GM23338 (cell line): Measurements from ENCODE around the gene NFIA. TPM values are rescaled to one million over a fixed set of nuclear protein-coding genes. Genes with fewer than 3 reads are reported as not detected.

ENCODE experiments used
- ATAC-seq: fragments of 200-7000 bp; cut with Tn5 transposase; 3 replicates; pipeline ENCODE4 v1.9.1; 2020
- DNase-seq: peaks from one replicate; pipeline ENCODE4 v3.0.0-alpha.2; 2015; ENCODE audit warnings: low spot score
- H2AFZ ChIP-seq: fragments of 200-600 bp; sonication (generic); 2 replicates; pipeline ENCODE4 v1.8.0; 2016; ENCODE audit warnings: antibody characterized with exemption, mild to moderate bottlenecking, moderate library complexity
- H3F3A ChIP-seq: fragments of 200-600 bp; sonication (generic); replicated peaks from 2 replicates; pipeline ENCODE4 v1.8.0; 2017; ENCODE audit warnings: antibody characterized with exemption, mixed run types, low read depth
- H3K27ac ChIP-seq: fragments of 200-600 bp; sonication (generic); 2 replicates; pipeline ENCODE4 v1.6.1; 2016; ENCODE audit warnings: low read depth
- H3K27me3 ChIP-seq: fragments of 200-600 bp; sonication (generic); 2 replicates; pipeline ENCODE4 v1.8.0; 2016; ENCODE audit warnings: mild to moderate bottlenecking, mixed run types, moderate library complexity; ENCODE audit not compliant: insufficient read depth
- H3K36me3 ChIP-seq: fragments of 200-600 bp; sonication (generic); 2 replicates; pipeline ENCODE4 v1.8.0; 2016; ENCODE audit warnings: mild to moderate bottlenecking; ENCODE audit not compliant: insufficient read depth
- H3K4me1 ChIP-seq: fragments of 200-600 bp; sonication (generic); 2 replicates; pipeline ENCODE4 v1.8.0; 2016; ENCODE audit warnings: mild to moderate bottlenecking, moderate library complexity; ENCODE audit not compliant: insufficient read depth
- H3K4me2 ChIP-seq: fragments of 200-600 bp; sonication (generic); 2 replicates; pipeline ENCODE4 v1.7.1; 2017; ENCODE audit warnings: mixed run types
- H3K4me3 ChIP-seq: fragments of 200-600 bp; sonication (generic); 2 replicates; pipeline ENCODE4 v1.6.1; 2016; ENCODE audit warnings: mixed run types
- H3K79me2 ChIP-seq: fragments of 200-600 bp; sonication (generic); replicated peaks from 2 replicates; pipeline ENCODE4 v1.8.0; 2017; ENCODE audit warnings: mild to moderate bottlenecking; ENCODE audit not compliant: insufficient read depth
- H3K9me2 ChIP-seq: fragments of 200-600 bp; sonication (generic); 2 replicates; pipeline ENCODE4 v1.8.0; 2017; ENCODE audit not compliant: insufficient read depth
- H4K20me1 ChIP-seq: fragments of 200-600 bp; sonication (generic); replicated peaks from 2 replicates; pipeline ENCODE4 v1.8.0; 2017; ENCODE audit warnings: mild to moderate bottlenecking; ENCODE audit not compliant: insufficient read depth
- H3K27ac Mint-ChIP-seq: 2 replicates; pipeline ENCODE4 v1.8.0; 2020; ENCODE audit warnings: inconsistent platforms, mild to moderate bottlenecking, moderate library complexity, mixed read lengths
- H3K27me3 Mint-ChIP-seq: 3 replicates; pipeline ENCODE4 v1.8.0; 2022; ENCODE audit warnings: low read depth, mild to moderate bottlenecking, moderate library complexity, mixed read lengths, inconsistent platforms; ENCODE audit not compliant: insufficient read depth, poor library complexity
- H3K36me3 Mint-ChIP-seq: 3 replicates; pipeline ENCODE4 v1.8.0; 2021; ENCODE audit warnings: low read depth, mild to moderate bottlenecking, inconsistent platforms, moderate library complexity, mixed read lengths
- H3K4me1 Mint-ChIP-seq: 3 replicates; pipeline ENCODE4 v1.8.0; 2020; ENCODE audit warnings: mild to moderate bottlenecking, inconsistent platforms, mixed read lengths
- H3K4me3 Mint-ChIP-seq: 3 replicates; pipeline ENCODE4 v1.8.0; 2021; ENCODE audit warnings: moderate library complexity, mild to moderate bottlenecking, inconsistent platforms, mixed read lengths
- H3K9me3 Mint-ChIP-seq: 3 replicates; pipeline ENCODE4 v1.8.0; 2020; ENCODE audit warnings: moderate library complexity, mild to moderate bottlenecking, inconsistent platforms, mixed read lengths
- CREB1 ChIP-seq: fragments of 250-450 bp; sonication (Bioruptor Pico); IDR thresholded peaks from 2 replicates; pipeline ENCODE4 v1.5.0; 2020; ENCODE audit warnings: low read depth, mild to moderate bottlenecking, moderate library complexity
- EZH2 ChIP-seq: fragments of 200-600 bp; sonication (generic); IDR thresholded peaks from one replicate; pipeline ENCODE4 v1.8.0; 2017; ENCODE audit warnings: antibody characterized with exemption, mild to moderate bottlenecking, low read depth; ENCODE audit not compliant: unreplicated experiment
- EZH2phosphoT487 ChIP-seq: fragments of 200-600 bp; sonication (generic); IDR thresholded peaks from one replicate; pipeline ENCODE4 v1.8.1; 2018; ENCODE audit warnings: antibody characterized with exemption; ENCODE audit not compliant: unreplicated experiment
- JUNB ChIP-seq: IDR thresholded peaks from one replicate; pipeline ENCODE4 v1.6.1; 2016; ENCODE audit warnings: antibody characterized with exemption; ENCODE audit not compliant: unreplicated experiment
- NANOG ChIP-seq: IDR thresholded peaks from 2 replicates; pipeline ENCODE4 v1.6.1; 2016; ENCODE audit warnings: antibody characterized with exemption, borderline replicate concordance
- POLR2AphosphoS5 ChIP-seq: IDR thresholded peaks from 2 replicates; pipeline ENCODE4 v1.6.1; 2016; ENCODE audit warnings: antibody characterized with exemption, low read depth
- STAT1 ChIP-seq: IDR thresholded peaks from one replicate; pipeline ENCODE4 v1.6.1; 2016; ENCODE audit warnings: antibody characterized with exemption; ENCODE audit not compliant: unreplicated experiment
- ZNF114 ChIP-seq: fragments of 250-450 bp; sonication (Bioruptor Pico); IDR thresholded peaks from 2 replicates; pipeline ENCODE4 v1.5.0; 2020; ENCODE audit warnings: mild to moderate bottlenecking, moderate library complexity
- ZNF331 ChIP-seq: fragments of 250-450 bp; sonication (Bioruptor Pico); IDR thresholded peaks from 2 replicates; pipeline ENCODE4 v1.5.0; 2020; ENCODE audit warnings: low read depth, mild to moderate bottlenecking, moderate library complexity
- polyA plus RNA-seq: library from polyadenylated mRNA; unstranded; fragments of >200 nt; fragmentation: Nextera tagmentation; extraction: Ambion mirVana; gene quantifications from 2 replicates; pipeline ENCODE4 v1.2.1, GENCODE V29; 2016
- total RNA-seq: library from RNA; depleted of rRNA; stranded (reverse); fragments of >200 nt; shearing (Covaris generic); gene quantifications from 2 replicates; pipeline ENCODE4 v1.2.3, GENCODE V29; 2014
- TF ChIP-seq, protein P1 (sequence below), 2 experiments: fragments of 200-600 bp in 1 of 2; sonication (generic) in 1 of 2; conservative IDR thresholded peaks; 2 replicates each; pipeline versions ENCODE4 v1.5.1 to v1.6.1; 2016 to 2017; ENCODE audit warnings: antibody characterized with exemption in 2 of 2, low read depth in 2 of 2, mild to moderate bottlenecking in 2 of 2, moderate library complexity in 1 of 2
- TF ChIP-seq, protein P2 (sequence below): IDR thresholded peaks from 2 replicates; pipeline ENCODE4 v1.6.1; 2016; ENCODE audit warnings: antibody characterized with exemption
- TF ChIP-seq, protein P3 (sequence below): fragments of 250-450 bp; sonication (Bioruptor Pico); IDR thresholded peaks from 2 replicates; pipeline ENCODE4 v1.5.0; 2020; ENCODE audit warnings: mild to moderate bottlenecking, moderate library complexity
- TF ChIP-seq, protein P4 (sequence below): IDR thresholded peaks from one replicate; pipeline ENCODE4 v1.6.1; 2018; ENCODE audit warnings: antibody characterized with exemption; ENCODE audit not compliant: unreplicated experiment

Gene NFIA
- total and polyA plus RNA-seq, 2 experiments from 2014 or later: 0.97 to 2.3 TPM

DNA sequence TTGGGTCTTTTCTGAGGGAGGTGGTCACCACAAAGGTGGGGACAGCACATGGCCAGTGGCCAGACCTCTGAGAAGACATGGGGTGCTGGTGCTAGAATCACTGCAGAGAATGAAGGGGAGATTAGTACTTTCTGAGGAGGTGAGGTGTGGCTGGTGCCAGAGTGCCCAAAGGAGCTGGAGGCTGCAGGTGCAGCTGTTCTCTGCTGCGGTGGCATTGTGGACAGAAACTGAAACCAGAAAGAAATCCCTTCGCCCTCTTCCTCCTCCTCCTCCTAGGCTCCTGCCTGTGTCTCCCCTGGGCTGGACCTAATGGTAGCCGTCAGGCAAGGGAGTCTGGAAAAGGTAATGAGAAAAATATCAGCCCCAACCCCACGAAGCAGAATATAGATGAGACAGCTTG lies 380.9 kb downstream of the NFIA start:
- H3K4me3 Mint-ChIP-seq: no peak overlapping the region
- TF ChIP-seq ZNF331 (CRISPR knock-in tag): no peak
- TF ChIP-seq, protein P1, sequence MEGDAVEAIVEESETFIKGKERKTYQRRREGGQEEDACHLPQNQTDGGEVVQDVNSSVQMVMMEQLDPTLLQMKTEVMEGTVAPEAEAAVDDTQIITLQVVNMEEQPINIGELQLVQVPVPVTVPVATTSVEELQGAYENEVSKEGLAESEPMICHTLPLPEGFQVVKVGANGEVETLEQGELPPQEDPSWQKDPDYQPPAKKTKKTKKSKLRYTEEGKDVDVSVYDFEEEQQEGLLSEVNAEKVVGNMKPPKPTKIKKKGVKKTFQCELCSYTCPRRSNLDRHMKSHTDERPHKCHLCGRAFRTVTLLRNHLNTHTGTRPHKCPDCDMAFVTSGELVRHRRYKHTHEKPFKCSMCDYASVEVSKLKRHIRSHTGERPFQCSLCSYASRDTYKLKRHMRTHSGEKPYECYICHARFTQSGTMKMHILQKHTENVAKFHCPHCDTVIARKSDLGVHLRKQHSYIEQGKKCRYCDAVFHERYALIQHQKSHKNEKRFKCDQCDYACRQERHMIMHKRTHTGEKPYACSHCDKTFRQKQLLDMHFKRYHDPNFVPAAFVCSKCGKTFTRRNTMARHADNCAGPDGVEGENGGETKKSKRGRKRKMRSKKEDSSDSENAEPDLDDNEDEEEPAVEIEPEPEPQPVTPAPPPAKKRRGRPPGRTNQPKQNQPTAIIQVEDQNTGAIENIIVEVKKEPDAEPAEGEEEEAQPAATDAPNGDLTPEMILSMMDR (conservative IDR thresholded peaks at IDR 0.05; ENCODE audit: low read depth in 2 of 2): no peak
- no peak for TF ChIP-seq POLR2AphosphoS5
- no peak for TF ChIP-seq JUNB
- no peak for TF ChIP-seq CREB1
- no peak for TF ChIP-seq NANOG
- TF ChIP-seq EZH2phosphoT487: no peak
- no peak for TF ChIP-seq STAT1
- TF ChIP-seq ZNF114: no peak
- no peak for TF ChIP-seq EZH2
- TF ChIP-seq, protein P2, sequence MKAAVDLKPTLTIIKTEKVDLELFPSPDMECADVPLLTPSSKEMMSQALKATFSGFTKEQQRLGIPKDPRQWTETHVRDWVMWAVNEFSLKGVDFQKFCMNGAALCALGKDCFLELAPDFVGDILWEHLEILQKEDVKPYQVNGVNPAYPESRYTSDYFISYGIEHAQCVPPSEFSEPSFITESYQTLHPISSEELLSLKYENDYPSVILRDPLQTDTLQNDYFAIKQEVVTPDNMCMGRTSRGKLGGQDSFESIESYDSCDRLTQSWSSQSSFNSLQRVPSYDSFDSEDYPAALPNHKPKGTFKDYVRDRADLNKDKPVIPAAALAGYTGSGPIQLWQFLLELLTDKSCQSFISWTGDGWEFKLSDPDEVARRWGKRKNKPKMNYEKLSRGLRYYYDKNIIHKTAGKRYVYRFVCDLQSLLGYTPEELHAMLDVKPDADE: no peak
- TF ChIP-seq, protein P3, sequence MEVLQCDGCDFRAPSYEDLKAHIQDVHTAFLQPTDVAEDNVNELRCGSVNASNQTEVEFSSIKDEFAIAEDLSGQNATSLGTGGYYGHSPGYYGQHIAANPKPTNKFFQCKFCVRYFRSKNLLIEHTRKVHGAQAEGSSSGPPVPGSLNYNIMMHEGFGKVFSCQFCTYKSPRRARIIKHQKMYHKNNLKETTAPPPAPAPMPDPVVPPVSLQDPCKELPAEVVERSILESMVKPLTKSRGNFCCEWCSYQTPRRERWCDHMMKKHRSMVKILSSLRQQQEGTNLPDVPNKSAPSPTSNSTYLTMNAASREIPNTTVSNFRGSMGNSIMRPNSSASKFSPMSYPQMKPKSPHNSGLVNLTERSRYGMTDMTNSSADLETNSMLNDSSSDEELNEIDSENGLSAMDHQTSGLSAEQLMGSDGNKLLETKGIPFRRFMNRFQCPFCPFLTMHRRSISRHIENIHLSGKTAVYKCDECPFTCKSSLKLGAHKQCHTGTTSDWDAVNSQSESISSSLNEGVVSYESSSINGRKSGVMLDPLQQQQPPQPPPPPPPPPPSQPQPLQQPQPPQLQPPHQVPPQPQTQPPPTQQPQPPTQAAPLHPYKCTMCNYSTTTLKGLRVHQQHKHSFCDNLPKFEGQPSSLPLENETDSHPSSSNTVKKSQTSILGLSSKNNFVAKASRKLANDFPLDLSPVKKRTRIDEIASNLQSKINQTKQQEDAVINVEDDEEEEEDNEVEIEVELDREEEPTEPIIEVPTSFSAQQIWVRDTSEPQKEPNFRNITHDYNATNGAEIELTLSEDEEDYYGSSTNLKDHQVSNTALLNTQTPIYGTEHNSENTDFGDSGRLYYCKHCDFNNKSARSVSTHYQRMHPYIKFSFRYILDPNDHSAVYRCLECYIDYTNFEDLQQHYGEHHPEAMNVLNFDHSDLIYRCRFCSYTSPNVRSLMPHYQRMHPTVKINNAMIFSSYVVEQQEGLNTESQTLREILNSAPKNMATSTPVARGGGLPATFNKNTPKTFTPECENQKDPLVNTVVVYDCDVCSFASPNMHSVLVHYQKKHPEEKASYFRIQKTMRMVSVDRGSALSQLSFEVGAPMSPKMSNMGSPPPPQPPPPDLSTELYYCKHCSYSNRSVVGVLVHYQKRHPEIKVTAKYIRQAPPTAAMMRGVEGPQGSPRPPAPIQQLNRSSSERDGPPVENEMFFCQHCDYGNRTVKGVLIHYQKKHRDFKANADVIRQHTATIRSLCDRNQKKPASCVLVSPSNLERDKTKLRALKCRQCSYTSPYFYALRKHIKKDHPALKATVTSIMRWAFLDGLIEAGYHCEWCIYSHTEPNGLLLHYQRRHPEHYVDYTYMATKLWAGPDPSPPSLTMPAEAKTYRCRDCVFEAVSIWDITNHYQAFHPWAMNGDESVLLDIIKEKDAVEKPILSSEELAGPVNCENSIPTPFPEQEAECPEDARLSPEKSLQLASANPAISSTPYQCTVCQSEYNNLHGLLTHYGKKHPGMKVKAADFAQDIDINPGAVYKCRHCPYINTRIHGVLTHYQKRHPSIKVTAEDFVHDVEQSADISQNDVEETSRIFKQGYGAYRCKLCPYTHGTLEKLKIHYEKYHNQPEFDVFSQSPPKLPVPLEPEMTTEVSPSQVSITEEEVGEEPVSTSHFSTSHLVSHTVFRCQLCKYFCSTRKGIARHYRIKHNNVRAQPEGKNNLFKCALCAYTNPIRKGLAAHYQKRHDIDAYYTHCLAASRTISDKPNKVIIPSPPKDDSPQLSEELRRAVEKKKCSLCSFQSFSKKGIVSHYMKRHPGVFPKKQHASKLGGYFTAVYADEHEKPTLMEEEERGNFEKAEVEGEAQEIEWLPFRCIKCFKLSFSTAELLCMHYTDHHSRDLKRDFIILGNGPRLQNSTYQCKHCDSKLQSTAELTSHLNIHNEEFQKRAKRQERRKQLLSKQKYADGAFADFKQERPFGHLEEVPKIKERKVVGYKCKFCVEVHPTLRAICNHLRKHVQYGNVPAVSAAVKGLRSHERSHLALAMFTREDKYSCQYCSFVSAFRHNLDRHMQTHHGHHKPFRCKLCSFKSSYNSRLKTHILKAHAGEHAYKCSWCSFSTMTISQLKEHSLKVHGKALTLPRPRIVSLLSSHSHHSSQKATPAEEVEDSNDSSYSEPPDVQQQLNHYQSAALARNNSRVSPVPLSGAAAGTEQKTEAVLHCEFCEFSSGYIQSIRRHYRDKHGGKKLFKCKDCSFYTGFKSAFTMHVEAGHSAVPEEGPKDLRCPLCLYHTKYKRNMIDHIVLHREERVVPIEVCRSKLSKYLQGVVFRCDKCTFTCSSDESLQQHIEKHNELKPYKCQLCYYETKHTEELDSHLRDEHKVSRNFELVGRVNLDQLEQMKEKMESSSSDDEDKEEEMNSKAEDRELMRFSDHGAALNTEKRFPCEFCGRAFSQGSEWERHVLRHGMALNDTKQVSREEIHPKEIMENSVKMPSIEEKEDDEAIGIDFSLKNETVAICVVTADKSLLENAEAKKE: no peak
- TF ChIP-seq, protein P4, sequence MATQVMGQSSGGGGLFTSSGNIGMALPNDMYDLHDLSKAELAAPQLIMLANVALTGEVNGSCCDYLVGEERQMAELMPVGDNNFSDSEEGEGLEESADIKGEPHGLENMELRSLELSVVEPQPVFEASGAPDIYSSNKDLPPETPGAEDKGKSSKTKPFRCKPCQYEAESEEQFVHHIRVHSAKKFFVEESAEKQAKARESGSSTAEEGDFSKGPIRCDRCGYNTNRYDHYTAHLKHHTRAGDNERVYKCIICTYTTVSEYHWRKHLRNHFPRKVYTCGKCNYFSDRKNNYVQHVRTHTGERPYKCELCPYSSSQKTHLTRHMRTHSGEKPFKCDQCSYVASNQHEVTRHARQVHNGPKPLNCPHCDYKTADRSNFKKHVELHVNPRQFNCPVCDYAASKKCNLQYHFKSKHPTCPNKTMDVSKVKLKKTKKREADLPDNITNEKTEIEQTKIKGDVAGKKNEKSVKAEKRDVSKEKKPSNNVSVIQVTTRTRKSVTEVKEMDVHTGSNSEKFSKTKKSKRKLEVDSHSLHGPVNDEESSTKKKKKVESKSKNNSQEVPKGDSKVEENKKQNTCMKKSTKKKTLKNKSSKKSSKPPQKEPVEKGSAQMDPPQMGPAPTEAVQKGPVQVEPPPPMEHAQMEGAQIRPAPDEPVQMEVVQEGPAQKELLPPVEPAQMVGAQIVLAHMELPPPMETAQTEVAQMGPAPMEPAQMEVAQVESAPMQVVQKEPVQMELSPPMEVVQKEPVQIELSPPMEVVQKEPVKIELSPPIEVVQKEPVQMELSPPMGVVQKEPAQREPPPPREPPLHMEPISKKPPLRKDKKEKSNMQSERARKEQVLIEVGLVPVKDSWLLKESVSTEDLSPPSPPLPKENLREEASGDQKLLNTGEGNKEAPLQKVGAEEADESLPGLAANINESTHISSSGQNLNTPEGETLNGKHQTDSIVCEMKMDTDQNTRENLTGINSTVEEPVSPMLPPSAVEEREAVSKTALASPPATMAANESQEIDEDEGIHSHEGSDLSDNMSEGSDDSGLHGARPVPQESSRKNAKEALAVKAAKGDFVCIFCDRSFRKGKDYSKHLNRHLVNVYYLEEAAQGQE: no peak
- Histone ChIP-seq H3K27ac (no peak overlapping the region), H3K36me3 (no peaks in the 10 kb centered on the region), H3K4me2 (peak overlapping the region; percentile 64), H4K20me1 (no peaks in the 10 kb centered on the region), H3F3A (no peaks in the 10 kb centered on the region), H3K4me3 (no peak overlapping the region), H2AFZ (no peak overlapping the region), H3K9me2 (no peaks in the 10 kb centered on the region), H3K27me3 (peaks cover 4% of the 10 kb centered on the region; the same call in 1 of the 2 replicates), H3K4me1 (peaks cover 50% of the 10 kb centered on the region), H3K79me2 (no peaks in the 10 kb centered on the region)
- no peak for DNase-seq
- H3K27ac Mint-ChIP-seq: no peak overlapping the region
- H3K9me3 Mint-ChIP-seq: no peaks in the 10 kb centered on the region; the same call in 2 of the 3 replicates
- ATAC-seq: no peak
- H3K4me1 Mint-ChIP-seq: peaks cover 41% of the 10 kb centered on the region
- peaks cover 4% of the 10 kb centered on the region for H3K27me3 Mint-ChIP-seq
- no peaks in the 10 kb centered on the region for H3K36me3 Mint-ChIP-seq
